ENCODE results near the gene FILIP1L. TPM values are rescaled to one million over a fixed set of nuclear protein-coding genes. Genes with fewer than 3 reads are reported as not detected.

FILIP1L gene
- total and polyA plus RNA-seq, 12 donors: 5.3 to 33.2 (median 17.4) TPM

DNA sequence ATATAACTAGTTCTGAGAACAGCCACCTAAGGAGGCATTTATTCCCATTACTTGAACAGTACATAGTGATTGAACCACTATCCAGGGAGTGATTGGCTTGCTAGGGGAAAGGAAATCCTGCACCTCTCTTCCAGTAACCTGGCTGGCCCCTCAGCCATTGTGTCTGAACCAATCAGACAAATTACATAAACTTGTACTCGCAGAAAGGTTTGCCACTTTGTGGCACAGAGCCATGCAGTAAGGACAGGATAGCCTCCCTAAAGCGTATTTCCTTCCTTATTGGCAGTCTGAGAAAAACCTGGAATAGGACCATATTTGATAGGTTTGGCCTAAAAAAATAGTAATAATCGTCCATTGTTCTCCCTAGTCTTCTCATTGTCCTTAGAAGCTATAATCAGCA, 277.6 kb downstream of the FILIP1L start:
- intact Hi-C loops (cut with DNase I): no loop called here

DNA sequence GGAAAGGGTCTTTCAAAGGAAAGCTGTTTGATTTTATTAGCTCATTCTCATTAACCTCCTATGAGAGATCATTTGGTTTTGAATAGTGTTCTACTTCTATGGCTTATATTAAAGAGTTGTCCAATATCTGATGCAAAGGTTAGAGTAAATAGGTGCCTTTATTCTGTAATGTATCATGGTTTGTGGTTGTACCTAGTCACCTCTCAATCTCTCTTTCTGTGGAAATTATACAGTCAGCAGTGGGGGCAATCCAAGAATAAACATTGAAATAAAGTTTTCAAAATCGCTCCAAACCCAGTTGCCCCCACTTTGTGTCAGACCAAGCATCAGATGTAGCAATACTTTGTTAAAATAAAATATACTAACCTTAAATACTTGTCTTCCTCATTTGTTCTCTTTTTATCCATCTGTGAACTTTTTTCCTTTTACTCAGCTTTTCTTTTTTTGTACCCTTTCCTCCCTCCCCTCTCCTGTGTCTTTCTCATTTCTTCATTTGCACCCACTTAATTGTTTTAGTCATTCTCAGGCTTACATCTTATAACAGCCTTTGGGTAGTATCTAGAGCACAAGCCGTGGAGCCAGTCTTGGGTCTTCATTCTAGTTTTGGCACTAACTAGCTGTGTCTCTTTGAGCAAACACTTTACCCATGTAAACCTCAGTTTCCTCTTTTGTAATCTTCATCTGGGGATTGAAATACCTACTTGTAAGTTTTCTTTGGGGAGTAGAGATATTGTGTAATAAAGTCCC, 279.9 kb downstream of the FILIP1L start:
- 90 to 95% (median 94%) methylated on average over 2 of the region's 2 CpGs for WGBS, 4 donors
- Histone ChIP-seq H3K9me3 (replicated peaks in 1 of 3) (no peaks in the 10 kb centered on the region), H3K4me3 (no peak overlapping the region), H3K27ac (no peak overlapping the region), H3K27me3 (no peaks in the 10 kb centered on the region), H3K36me3 (replicated peaks in 1 of 2) (no peaks in the 10 kb centered on the region), H3K4me1 (replicated peaks in 1 of 2) (peaks cover 8 to 18% of the 10 kb centered on the region in 2 donors)
- TF ChIP-seq, protein P1, sequence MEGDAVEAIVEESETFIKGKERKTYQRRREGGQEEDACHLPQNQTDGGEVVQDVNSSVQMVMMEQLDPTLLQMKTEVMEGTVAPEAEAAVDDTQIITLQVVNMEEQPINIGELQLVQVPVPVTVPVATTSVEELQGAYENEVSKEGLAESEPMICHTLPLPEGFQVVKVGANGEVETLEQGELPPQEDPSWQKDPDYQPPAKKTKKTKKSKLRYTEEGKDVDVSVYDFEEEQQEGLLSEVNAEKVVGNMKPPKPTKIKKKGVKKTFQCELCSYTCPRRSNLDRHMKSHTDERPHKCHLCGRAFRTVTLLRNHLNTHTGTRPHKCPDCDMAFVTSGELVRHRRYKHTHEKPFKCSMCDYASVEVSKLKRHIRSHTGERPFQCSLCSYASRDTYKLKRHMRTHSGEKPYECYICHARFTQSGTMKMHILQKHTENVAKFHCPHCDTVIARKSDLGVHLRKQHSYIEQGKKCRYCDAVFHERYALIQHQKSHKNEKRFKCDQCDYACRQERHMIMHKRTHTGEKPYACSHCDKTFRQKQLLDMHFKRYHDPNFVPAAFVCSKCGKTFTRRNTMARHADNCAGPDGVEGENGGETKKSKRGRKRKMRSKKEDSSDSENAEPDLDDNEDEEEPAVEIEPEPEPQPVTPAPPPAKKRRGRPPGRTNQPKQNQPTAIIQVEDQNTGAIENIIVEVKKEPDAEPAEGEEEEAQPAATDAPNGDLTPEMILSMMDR (IDR thresholded peaks at IDR 0.05): no peak
- DNase-seq: no peak
- intact Hi-C loops (cut with DNase I): loop anchor here in 1 of 2 donors (5.0 kb wide), 1 partner anchor 418 kb away; no protein-coding TSS in a partner anchor

More for the DNA sequence above, 277.6 kb downstream of the FILIP1L start:
- no peaks in the 10 kb centered on the region for H3K36me3 ChIP-seq (replicated peaks in 1 of 2)
- no peak for DNase-seq
- no peak overlapping the region for H3K27ac ChIP-seq
- 79 to 93% (median 84%) methylated on average over 3 of the region's 3 CpGs for WGBS, 4 donors
- H3K27me3 ChIP-seq: no peaks in the 10 kb centered on the region
- no peaks in the 10 kb centered on the region for H3K9me3 ChIP-seq (replicated peaks in 1 of 3)
- no peak for TF ChIP-seq POLR2A (IDR thresholded peaks at IDR 0.05)
- TF ChIP-seq, protein P1 (IDR thresholded peaks at IDR 0.05): no peak
- no peak overlapping the region for H3K4me3 ChIP-seq
- peaks cover 8 to 18% of the 10 kb centered on the region in 2 donors for H3K4me1 ChIP-seq (replicated peaks in 1 of 2)

DNA sequence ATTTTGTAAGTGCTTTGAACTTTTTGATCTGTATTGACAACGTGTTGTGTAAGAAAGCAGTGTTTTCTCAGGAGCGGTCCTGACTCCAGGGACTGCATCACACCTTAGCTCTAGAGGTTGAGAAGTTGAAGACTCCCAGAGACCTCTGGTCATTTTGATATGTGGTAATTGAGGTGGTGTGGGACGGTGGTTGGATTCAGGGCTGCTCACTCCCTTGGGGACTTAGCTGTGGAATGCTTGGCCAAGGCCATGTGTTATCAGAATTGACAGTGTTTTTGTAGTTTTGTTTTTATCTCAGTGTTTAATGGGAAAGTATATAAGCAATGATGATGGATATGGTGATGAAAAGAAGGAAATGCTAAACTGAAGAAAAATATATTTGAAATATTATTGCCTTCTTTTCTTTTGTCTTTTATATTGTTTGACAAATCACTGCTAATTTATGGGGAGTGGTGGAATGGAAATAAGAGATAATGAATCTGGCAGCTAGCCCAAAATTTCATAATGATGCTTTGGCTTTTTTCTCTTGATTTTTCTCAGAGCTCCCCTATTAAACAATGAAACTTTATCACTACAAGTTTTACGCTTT, 280.6 kb downstream of the FILIP1L start:
- H3K36me3 ChIP-seq (replicated peaks in 1 of 2): no peaks in the 10 kb centered on the region
- TF ChIP-seq, protein P1 (IDR thresholded peaks at IDR 0.05): no peak
- TF ChIP-seq POLR2A (IDR thresholded peaks at IDR 0.05): no peak
- peak overlapping the region in 4 of 5 donors; percentile 18 to 41 (median 30) for H3K27ac ChIP-seq
- WGBS, 4 donors: 35 to 44% (median 38%) methylated on average over 4 of the region's 4 CpGs
- no peaks in the 10 kb centered on the region for H3K9me3 ChIP-seq (replicated peaks in 1 of 3)
- DNase-seq: peak in 5 of 7 donors; percentile 31 to 48 (median 39)
- H3K4me1 ChIP-seq (replicated peaks in 1 of 2): peaks cover 8 to 18% of the 10 kb centered on the region in 2 donors
- no peak overlapping the region for H3K4me3 ChIP-seq
- intact Hi-C loops (cut with DNase I): loop anchor here in 1 of 2 donors (5.0 kb wide), 1 partner anchor 419 kb away; no protein-coding TSS in a partner anchor
- no peaks in the 10 kb centered on the region for H3K27me3 ChIP-seq

DNA sequence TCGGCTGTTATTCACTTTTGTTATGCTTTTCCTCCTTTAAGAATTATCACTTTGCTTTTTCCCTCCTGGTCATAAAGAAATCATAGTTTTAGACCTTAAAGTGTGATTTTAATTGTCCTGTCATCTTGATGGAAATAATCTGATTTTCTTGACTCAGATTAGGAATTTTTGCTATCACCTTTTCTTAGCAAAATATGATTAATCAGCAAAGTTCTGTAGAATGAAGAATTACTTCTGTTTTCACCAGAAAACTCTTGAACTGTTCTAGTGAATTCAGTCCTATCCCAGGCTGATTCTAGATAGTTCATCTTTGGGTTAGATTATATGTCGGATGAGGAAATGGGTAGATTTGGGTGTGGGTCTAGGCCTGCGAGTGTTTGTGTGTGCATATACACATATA, 284.5 kb downstream of the FILIP1L start:
- H3K4me1 ChIP-seq (replicated peaks in 1 of 2): peaks cover 17 to 19% of the 10 kb centered on the region in 2 donors
- no peak overlapping the region for H3K27ac ChIP-seq
- H3K36me3 ChIP-seq (replicated peaks in 1 of 2): no peaks in the 10 kb centered on the region
- H3K4me3 ChIP-seq: no peak overlapping the region
- 95 to 99% (median 97%) methylated on average over 3 of the region's 3 CpGs for WGBS, 4 donors
- DNase-seq: no peak
- TF ChIP-seq, protein P1 (IDR thresholded peaks at IDR 0.05): no peak
- TF ChIP-seq POLR2A (IDR thresholded peaks at IDR 0.05): no peak
- no peaks in the 10 kb centered on the region for H3K9me3 ChIP-seq (replicated peaks in 1 of 3)
- H3K27me3 ChIP-seq: no peaks in the 10 kb centered on the region
- intact Hi-C loops (cut with DNase I): loop anchor here in 1 of 2 donors (5.0 kb wide), 1 partner anchor 422 kb away; no protein-coding TSS in a partner anchor

All from adrenal gland (tissue), 12 donors.